HG03565 (cell line): ENCODE measurements around the gene KLC3.

Experiments
- ATAC-seq: cut with Tn5 transposase; IDR thresholded peaks from one replicate; pipeline ENCODE4 v1.9.1; 2021; ENCODE audit warnings: mild to moderate bottlenecking, moderate library complexity; ENCODE audit not compliant: unreplicated experiment

The KLC3 gene

DNA sequence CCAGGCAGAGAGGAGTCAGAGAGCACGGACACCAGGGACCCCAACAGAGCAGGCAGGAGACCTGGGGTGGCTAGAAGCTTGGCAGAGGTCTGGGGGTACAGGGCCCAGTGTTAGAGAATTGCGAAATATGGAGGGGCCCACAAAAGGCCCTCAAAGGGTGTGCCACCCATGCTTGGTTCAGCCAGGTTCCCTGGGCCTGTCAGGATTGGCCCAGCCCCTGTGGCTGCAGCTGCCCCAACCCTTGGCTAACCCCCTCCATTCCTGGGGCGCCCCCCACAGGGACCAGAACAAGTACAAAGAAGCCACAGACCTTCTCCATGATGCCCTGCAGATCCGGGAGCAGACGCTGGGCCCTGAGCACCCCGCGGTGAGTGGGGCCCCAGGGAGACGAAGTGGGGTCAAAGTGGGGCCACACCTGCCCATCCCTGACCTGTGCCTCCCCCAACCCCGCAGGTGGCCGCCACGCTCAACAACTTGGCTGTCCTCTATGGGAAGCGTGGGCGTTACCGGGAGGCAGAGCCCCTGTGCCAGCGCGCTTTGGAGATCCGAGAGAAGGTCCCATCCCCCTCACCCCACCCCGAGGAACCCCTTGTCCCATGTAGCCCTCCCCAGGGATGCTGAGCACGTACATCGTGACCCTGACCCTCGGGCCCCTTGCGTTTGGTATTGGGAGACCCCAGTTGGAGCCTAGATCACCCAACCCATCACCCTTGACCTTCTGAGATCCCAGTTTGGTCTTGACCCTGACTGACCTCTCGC, 8.0 kb downstream of the KLC3 start:
- ATAC-seq = no peak

- no peak for ATAC-seq
Measured at GRCh38 chr19:45349126-45349415, 8.5 kb downstream of the KLC3 start.

GRCh38 chr19:45349430-45349941, 8.9 kb downstream of the KLC3 start:
- no peak for ATAC-seq

DNA sequence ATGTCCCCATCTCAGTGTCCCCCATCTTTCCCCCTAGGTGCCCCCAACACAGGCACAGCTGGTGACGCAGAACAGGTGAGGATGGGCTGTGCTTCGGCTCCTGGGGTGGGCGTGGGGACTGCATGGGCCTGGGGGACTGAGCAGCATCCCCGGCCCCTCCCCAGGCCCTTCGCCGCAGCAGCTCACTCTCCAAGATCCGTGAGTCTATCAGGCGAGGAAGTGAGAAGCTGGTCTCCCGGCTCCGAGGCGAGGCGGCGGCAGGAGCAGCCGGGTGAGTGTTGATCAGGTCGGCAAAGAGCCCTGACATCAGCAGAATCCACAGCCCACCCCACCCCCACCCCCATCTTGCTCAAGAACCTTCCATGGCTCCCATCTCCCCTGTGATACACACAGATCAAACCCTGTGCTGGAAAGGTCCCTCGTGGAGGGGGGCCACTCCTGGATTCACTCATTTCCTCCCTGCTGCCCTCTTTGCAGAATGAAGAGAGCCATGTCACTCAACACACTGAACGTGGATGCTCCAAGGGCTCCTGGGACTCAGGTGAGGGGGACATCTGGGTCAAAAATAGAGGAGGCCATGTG, 10.0 kb downstream of the KLC3 start:
- no peak for ATAC-seq

DNA sequence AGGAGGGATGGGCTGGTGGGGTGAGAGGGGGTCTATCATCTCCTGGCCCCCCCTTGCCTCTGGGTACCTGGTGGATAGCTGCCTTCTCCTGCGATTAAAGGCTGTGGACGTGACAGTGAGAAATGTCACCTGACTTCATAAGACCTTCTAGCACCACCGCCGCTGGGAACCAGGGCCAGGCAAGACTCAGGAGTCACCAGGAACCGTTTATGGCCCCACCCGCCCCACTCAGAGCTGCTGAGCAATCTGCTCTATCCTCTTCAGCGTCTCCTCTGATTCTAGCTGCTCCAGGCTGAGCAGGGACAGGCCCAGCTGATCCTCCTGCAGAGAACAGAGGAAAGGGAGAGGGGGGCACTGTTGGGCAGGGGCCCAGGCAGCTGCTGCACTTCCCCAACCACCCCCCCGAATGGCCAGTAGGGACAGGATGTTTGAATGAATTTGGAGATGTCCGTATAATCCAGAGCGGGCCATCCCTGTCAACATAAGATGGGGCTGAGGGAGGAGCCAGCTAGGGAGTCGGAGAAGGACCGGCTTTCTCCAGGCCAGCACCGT, 10.9 kb downstream of the KLC3 start:
- ATAC-seq = no peak

GRCh38 chr19:45352062-45352461, 11.5 kb downstream of the KLC3 start:
- ATAC-seq = no peak

GRCh38 chr19:45352471-45352870, 11.9 kb downstream of the KLC3 start:
- no peak for ATAC-seq

DNA sequence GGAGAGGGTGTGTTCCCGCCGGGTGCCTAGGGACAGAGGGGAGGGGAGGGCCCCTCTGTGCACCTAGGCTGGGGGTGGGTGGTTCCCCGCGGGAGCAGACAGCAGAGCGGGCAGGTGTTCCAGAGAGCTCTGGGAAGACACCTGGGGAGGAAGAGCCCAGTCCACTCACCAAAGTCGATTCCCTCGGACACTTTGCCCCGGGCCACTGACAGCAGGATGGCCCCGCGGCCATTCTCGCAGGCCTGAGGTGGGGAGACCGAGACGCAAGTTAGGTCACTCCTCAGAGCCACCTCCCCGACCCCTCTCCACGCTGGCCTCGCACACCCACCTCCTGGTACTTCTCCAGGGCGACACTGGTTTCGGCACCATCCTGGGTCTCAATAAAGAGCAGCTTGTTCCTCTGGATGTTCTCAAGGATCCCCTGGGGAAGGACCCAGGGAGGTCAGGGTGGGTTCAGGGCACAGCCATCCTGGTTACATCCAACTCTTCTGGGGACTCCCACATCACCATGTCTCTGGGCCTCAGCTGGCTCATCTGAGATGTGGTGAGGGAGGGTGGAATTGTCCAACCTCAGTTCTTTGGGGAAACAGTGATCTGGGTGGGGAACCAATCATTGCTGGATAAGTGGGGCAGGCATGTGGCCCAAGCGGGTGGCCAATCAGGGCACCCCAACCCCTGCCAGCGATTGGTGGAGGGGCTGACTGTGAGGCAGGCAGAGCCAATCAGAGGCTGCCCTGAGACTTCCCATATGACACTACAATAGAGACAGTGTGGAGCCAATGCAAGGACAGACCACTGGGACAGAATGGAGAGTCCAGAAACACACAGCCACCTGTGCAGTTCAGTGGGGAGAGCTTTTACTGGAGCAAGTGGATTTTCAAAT, 12.6 kb downstream of the KLC3 start:
- no peak for ATAC-seq

GRCh38 chr19:45354241-45354842, 13.8 kb downstream of the KLC3 start:
- no peak for ATAC-seq

DNA sequence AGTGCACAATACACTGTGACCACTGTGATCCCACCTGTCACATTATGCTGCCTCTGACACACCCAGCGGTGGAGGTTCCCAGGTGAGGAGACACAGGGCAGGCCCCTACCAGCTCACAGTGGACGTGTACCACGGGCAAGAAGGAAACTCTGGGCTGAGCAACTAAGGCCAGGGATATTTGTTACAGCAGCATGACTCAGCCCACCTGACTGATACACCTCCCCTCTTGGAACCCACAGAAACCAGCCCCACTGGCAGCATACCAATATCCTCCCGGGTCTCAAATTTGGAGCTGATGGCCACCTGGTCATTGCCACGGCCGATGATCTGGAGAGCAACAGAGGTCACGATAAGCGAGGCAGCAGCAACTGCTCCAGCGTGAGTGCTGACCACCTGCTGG, 14.9 kb downstream of the KLC3 start:
- no peak for ATAC-seq

DNA sequence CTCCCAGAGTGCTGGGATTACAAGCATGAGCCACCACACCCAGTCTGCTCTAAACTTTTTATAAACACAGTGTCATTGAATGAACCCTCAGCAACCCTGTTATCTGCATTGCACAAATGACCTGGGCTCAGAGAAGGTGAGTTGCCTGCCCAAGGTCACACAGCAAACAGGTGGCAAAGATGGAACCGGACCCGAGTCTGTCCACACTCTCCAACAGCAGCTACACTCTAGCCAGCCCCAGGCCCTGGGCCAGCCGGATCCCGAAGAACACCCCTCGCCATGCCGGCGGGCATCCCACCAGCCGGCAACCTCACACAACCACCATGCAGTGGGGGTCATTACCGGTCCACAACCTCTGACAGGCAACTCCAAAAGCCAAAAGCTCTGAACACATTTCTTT, 15.4 kb downstream of the KLC3 start:
- ATAC-seq = no peak

DNA sequence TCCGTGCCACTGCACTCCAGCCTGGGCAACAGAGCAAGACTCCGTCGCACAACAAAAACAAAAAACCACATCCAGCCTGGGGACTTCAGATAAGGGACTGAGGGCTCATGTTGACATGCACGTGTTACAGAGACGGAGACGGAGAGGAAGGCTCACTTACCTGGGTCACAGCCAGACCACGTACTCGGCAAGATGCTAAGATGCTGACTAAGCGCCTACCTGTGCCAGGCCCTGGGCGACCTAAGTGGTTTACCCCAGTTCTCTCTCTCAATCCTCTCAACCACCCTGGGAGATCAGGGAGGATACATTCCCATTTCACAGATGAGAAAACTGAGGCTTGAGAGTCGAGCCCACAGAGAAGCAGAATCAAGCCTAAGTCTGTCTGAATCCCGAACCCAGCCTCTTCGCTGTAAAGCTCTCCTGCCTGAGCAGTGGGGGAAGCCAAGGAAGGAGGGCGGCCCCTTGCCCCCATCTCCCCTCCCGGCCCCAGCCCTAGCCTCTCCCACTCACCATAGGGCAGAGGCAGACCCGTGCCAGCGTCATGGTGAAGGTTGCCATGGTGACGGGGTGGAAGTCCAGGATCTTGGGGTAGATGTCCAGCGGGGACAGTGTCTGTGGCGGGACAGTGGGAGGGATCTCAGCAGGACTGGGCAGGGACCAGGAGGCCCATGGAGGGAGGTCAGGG, 16.4 kb downstream of the KLC3 start:
- no peak for ATAC-seq

DNA sequence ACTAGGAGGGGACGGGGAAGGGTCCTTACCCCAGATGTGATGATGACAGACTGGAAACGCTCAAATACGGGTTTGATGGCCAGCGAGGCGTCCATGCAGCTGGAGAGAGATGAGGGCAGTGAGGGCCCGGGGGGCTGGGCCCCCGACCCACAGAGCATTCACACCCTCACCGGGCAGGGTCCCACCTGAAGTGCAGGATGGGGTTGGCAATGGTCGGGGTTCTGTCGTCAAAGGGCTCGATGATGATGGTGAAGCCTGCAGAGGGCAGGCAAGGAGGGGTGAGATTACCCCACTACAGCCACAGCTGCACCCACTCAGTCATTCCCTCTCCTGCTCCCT, 16.9 kb downstream of the KLC3 start:
- ATAC-seq = no peak

DNA sequence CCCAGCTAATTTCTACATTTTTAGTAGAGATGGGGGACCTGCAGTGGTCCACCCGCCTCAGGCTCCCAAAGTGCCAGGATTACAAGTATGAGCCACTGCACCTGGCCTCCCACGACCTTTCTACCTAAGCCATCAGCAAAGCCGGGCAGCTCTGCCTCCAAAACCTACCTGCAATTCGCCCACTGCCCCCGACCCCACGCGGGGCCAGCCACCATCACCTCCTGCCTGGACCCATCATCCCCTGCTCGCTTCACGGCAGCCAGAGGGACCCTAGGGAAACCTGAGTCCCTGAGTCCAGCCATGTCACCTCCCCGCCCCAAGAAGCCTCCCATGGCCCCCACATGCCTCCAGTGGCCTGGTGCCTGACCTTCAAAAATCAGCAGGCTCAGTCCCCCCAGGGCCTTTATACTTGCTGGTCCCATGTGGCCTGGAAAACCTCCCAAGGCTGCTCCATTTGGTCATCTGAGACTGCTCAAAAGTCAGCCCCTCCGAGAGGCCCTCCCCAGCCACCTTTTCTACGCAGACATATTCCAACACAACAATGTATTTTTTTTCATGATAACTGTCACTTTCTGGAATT, 17.8 kb downstream of the KLC3 start:
- ATAC-seq = no peak

- no peak for ATAC-seq
Measured at GRCh38 chr19:45361608-45362007, 21.1 kb downstream of the KLC3 start.

GRCh38 chr19:45362291-45362690, 21.7 kb downstream of the KLC3 start:
- no peak for ATAC-seq

- no peak for ATAC-seq
Measured at GRCh38 chr19:45363861-45364459, 23.4 kb downstream of the KLC3 start.

DNA sequence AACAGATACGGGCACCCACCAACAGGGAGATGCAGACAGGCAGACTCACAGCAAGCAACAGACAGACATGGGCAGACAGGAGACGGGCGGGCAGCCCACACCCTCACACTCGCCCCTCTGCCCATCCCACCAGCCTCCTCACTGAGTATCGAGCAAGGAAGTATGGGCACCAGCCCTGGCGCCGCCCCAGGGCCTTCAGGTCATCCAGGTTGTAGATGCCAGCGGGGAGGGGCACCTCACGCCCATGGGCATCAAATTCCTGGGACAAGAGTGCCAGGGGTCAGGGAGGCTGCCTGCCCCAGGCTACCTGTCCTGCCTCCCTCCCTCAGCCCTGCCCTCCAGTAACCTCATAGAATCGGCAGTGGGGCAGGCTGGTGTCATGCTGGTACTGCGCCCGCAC, 24.1 kb downstream of the KLC3 start:
- ATAC-seq = no peak

- ATAC-seq = no peak
Measured at GRCh38 chr19:45368127-45368526, 27.6 kb downstream of the KLC3 start.

GRCh38 chr19:45368737-45369340, 28.3 kb downstream of the KLC3 start:
- ATAC-seq = no peak
